Omental fat pad (tissue), 4 donors: ENCODE data around the gene PPM1A. TPM values are rescaled to one million over a fixed set of nuclear protein-coding genes. Genes with fewer than 3 reads are reported as not detected.

Experiments used
- ATAC-seq: fragments of 150-250 bp; one replicate; pipeline ENCODE4 v1.9.1; 2016; ENCODE audit warnings: mild to moderate bottlenecking, moderate library complexity; ENCODE audit not compliant: low FRiP score
- DNase-seq: peaks from one replicate; pipeline ENCODE4 v3.0.0-alpha.2; 2019; ENCODE audit warnings: low spot score
- CTCF ChIP-seq, 3 donors: fragments of 450-650 bp; IDR thresholded peaks; one replicate each; pipeline ENCODE4 v1.5.1; 2016 to 2017; ENCODE audit warnings: antibody characterized with exemption in 3 of 3, mild to moderate bottlenecking in 3 of 3, moderate library complexity in 2 of 3
- total RNA-seq, 4 donors: library from RNA; depleted of rRNA; stranded (reverse); fragments of >200 nt; gene quantifications; one replicate each; pipeline ENCODE4 v1.1.0, GENCODE V29; 2016

PPM1A gene
- total RNA-seq: 10 to 100 TPM; 37.2 to 53.8 (median 38.9) TPM

- no peak for TF ChIP-seq CTCF (IDR thresholded peaks at IDR 0.05)
- ATAC-seq: peak; percentile 93
- DNase-seq: peak; percentile 85
Measured at GRCh38 chr14:60248697-60249318, at the start of gene PPM1A. TSS of gene PPM1A (plus strand) at chr14:60249221. CDS start at chr14:60282704, 33,483 bp downstream.

GRCh38 chr14:60199321-60199720 is 49.7 kb upstream of the PPM1A start:
- no peak for TF ChIP-seq CTCF (IDR thresholded peaks at IDR 0.05)
- ATAC-seq (no peak), DNase-seq (no peak)

- ATAC-seq: no peak
- no peak for DNase-seq
- no peak for TF ChIP-seq CTCF (IDR thresholded peaks at IDR 0.05)
Measured at GRCh38 chr14:60204104-60204842, 44.7 kb upstream of the PPM1A start.

- DNase-seq: no peak
- ATAC-seq: no peak
- TF ChIP-seq CTCF (IDR thresholded peaks at IDR 0.05): no peak
Measured at GRCh38 chr14:60204843-60205774, 43.9 kb upstream of the PPM1A start.

- DNase-seq (no peak), ATAC-seq (no peak)
- no peak for TF ChIP-seq CTCF (IDR thresholded peaks at IDR 0.05)
Measured at GRCh38 chr14:60206249-60206670, 42.8 kb upstream of the PPM1A start.

- no peak for TF ChIP-seq CTCF (IDR thresholded peaks at IDR 0.05)
- ATAC-seq (no peak), DNase-seq (no peak)
Measured at GRCh38 chr14:60206837-60207533, 42.0 kb upstream of the PPM1A start.
